Naive B cell (primary cell): ENCODE measurements around the gene EGFR. TPM values are rescaled to one million over a fixed set of nuclear protein-coding genes. Genes with fewer than 3 reads are reported as not detected.

ENCODE experiments used
- ATAC-seq, 2 donors: fragments of 150-1000 bp; cut with Tn5 transposase; 2 replicates each; pipeline ENCODE4 v1.10.0; 2021; ENCODE audit warnings: low read depth in 2 of 2, mild to moderate bottlenecking in 2 of 2, moderate library complexity in 2 of 2
- DNase-seq: peaks from one replicate; pipeline ENCODE4 v3.0.0; 2022
- H3K27ac Mint-ChIP-seq, 6 donors: one replicate each; pipeline ENCODE4 v1.8.0; 2020 to 2022; ENCODE audit warnings: mild to moderate bottlenecking in 6 of 6, mixed read lengths in 6 of 6, moderate library complexity in 5 of 6, inconsistent platforms in 2 of 6
- H3K27me3 Mint-ChIP-seq, 3 donors: one replicate each; pipeline ENCODE4 v1.8.0; 2021 to 2022; ENCODE audit warnings: mixed read lengths in 3 of 3, mild to moderate bottlenecking in 1 of 3
- H3K36me3 Mint-ChIP-seq, 2 donors: one replicate each; pipeline ENCODE4 v1.8.0; 2020 to 2022; ENCODE audit warnings: mixed read lengths in 2 of 2, inconsistent platforms in 1 of 2, mild to moderate bottlenecking in 1 of 2
- H3K4me1 Mint-ChIP-seq, 3 donors: one replicate each; pipeline ENCODE4 v1.8.0; 2020 to 2022; ENCODE audit warnings: mixed read lengths in 3 of 3, inconsistent platforms in 1 of 3, mild to moderate bottlenecking in 1 of 3, moderate library complexity in 1 of 3
- H3K4me3 Mint-ChIP-seq, 8 donors: one replicate each; pipeline ENCODE4 v1.8.0; 2020 to 2022; ENCODE audit warnings: mild to moderate bottlenecking in 8 of 8, mixed read lengths in 8 of 8, moderate library complexity in 8 of 8, inconsistent platforms in 2 of 8
- H3K9me3 Mint-ChIP-seq, 7 donors: one replicate each; pipeline ENCODE4 v1.8.0; 2020 to 2022; ENCODE audit warnings: mixed read lengths in 7 of 7, mild to moderate bottlenecking in 5 of 7, inconsistent platforms in 2 of 7, moderate library complexity in 1 of 7
- polyA plus RNA-seq, 6 donors: library from polyadenylated mRNA; unstranded; fragments of 300-500 nt; fragmentation: Illumina TruSeq; gene quantifications; one replicate each; pipeline ENCODE4 v1.2.3, GENCODE V29; 2021; ENCODE audit warnings: low read depth in 6 of 6

EGFR gene
- polyA plus RNA-seq, 6 donors from 2014 or later: not detected

- H3K4me3 Mint-ChIP-seq: no peak overlapping the region
- H3K9me3 Mint-ChIP-seq: peaks cover 4 to 30% (median 10%) of the 10 kb centered on the region in 7 donors
- H3K36me3 Mint-ChIP-seq: peaks cover 0 to 8% of the 10 kb centered on the region in 2 donors
- no peaks in the 10 kb centered on the region for H3K4me1 Mint-ChIP-seq
- DNase-seq (no peak), ATAC-seq (no peak)
- H3K27me3 Mint-ChIP-seq: peaks cover 0 to 20% (median 9%) of the 10 kb centered on the region in 3 donors
- H3K27ac Mint-ChIP-seq: no peak overlapping the region
Observed at GRCh38 chr7:55142919-55143600, 124.2 kb downstream of the EGFR start.

- H3K9me3 Mint-ChIP-seq: peaks cover 0 to 17% (median 2%) of the 10 kb centered on the region in 7 donors
- H3K4me1 Mint-ChIP-seq: no peaks in the 10 kb centered on the region
- ATAC-seq: no peak
- peaks cover 0 to 8% of the 10 kb centered on the region in 2 donors for H3K36me3 Mint-ChIP-seq
- H3K4me3 Mint-ChIP-seq: no peak overlapping the region
- H3K27ac Mint-ChIP-seq: no peak overlapping the region
- H3K27me3 Mint-ChIP-seq: peaks cover 0 to 20% (median 9%) of the 10 kb centered on the region in 3 donors
- no peak for DNase-seq
Observed at GRCh38 chr7:55144333-55145317, 125.8 kb downstream of the EGFR start.

DNA sequence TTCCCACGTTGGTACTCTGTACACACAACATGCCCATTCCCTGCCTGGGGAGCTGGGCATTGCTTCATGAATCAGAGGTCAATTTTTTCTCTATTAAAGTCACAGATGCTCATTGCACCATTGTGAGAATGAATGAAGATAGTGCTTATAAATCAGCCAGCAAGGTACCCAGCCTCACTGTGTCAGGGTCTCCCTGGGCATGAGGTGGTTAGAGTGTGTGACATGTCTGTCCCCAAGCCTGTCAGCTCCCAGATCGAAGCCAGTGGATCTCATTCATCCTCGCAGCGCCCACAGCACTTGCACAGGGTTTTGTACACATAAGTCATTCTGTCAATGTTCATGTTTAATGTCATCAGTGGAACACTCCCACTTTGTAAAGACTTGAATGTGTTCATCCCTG lies 126.8 kb downstream of the EGFR start:
- DNase-seq: no peak
- Mint-ChIP-seq H3K27ac (no peak overlapping the region), H3K27me3 (peaks cover 0 to 20% (median 9%) of the 10 kb centered on the region in 3 donors), H3K4me1 (no peaks in the 10 kb centered on the region), H3K36me3 (peaks cover 0 to 8% of the 10 kb centered on the region in 2 donors), H3K9me3 (peaks cover 0 to 17% (median 2%) of the 10 kb centered on the region in 7 donors), H3K4me3 (no peak overlapping the region)
- ATAC-seq: no peak

DNA sequence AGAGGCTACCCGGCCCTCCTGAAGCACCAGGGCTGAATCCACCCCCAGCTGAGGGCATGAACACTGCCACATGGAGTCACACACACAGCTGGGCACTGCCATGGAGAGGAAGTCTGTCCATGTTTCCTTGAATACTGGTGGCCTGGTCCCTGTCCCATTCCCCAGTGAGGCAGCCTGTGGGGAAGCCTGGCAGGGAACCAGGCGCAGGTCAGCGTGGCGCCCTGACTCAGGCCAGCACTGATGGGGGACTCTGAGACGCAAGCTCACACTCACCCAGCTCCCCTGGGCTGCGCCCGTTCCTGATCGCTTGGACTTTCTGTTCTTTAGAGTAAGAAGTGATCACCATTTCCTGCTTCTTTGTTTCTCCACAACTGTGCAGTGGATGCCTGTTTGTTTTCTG lies 128.3 kb downstream of the EGFR start:
- H3K36me3 Mint-ChIP-seq: peaks cover 0 to 8% of the 10 kb centered on the region in 2 donors

DNA sequence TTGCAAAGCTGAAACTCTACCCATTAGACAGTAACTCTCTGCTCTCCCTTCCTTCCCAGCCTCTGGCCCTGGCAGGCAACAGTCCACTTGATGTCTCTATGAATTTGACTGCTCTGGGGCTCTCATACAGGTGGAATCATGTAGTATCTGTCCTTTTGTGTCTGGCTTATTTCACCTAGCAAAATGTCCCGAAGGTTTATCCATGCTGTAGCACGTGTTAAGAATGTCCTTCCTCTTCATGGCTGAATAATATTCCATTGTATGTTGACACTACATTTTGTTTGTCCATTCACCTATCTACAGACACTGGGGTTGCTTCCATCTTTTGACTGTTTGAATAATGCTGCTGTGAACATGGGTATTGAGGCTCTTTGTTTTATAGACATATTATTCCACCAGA lies 128.9 kb downstream of the EGFR start:
- H3K4me3 Mint-ChIP-seq: peak overlapping the region in 1 of 8 donors; percentile 11
- peaks cover 0 to 8% of the 10 kb centered on the region in 2 donors for H3K36me3 Mint-ChIP-seq
- H3K4me1 Mint-ChIP-seq: no peaks in the 10 kb centered on the region
- ATAC-seq (no peak), DNase-seq (no peak)
- peaks cover 0 to 17% (median 2%) of the 10 kb centered on the region in 7 donors for H3K9me3 Mint-ChIP-seq
- peaks cover 0 to 20% (median 9%) of the 10 kb centered on the region in 3 donors for H3K27me3 Mint-ChIP-seq
- H3K27ac Mint-ChIP-seq: no peak overlapping the region

More for the DNA sequence above, 128.3 kb downstream of the EGFR start:
- H3K4me1 Mint-ChIP-seq: no peaks in the 10 kb centered on the region
- peaks cover 0 to 20% (median 9%) of the 10 kb centered on the region in 3 donors for H3K27me3 Mint-ChIP-seq
- no peak overlapping the region for H3K4me3 Mint-ChIP-seq
- H3K27ac Mint-ChIP-seq: no peak overlapping the region
- ATAC-seq (no peak), DNase-seq (no peak)
- peaks cover 0 to 17% (median 2%) of the 10 kb centered on the region in 7 donors for H3K9me3 Mint-ChIP-seq

DNA sequence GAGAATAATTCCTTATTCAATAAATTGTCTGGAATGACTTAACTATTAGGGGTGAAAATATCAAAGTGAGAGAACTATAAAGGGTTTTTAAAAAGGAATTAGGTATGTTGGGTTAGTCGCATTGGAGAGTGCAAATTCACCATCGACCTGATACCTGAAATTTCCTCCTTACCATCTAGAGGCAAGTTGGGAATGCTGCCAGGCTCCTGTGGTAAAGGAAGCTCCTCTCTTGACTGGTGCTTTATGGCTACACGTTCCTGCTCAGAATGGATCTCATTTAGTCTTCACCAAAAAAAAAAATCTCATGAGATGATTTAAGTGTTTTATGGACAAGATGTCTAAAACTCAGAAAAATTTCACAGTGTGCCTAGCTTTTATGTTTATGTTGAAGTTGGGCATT lies 129.8 kb downstream of the EGFR start:
- DNase-seq: no peak

DNA sequence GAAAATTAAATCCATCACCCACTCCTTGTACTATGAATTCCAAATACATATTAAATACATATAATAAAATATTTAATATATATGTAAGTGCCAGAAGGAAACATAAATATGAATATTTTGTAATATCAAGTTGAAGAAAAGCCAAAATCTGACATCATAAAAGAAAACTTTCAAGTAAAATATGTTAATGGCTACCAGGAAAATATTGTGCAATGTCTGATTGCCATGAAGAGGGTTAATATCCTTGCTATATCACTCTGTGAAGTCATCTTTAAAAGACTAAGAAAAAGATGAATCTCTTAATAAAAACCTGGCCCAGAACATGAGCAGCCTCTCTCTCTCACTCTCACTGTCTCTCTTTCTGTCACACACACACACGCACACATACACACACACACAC lies 130.2 kb downstream of the EGFR start:
- no peaks in the 10 kb centered on the region for H3K4me1 Mint-ChIP-seq
- H3K27me3 Mint-ChIP-seq: peaks cover 0 to 14% (median 9%) of the 10 kb centered on the region in 3 donors
- no peak for ATAC-seq
- no peak for DNase-seq
- H3K4me3 Mint-ChIP-seq: no peak overlapping the region
- H3K27ac Mint-ChIP-seq: no peak overlapping the region
- H3K9me3 Mint-ChIP-seq: peaks cover 0 to 17% (median 2%) of the 10 kb centered on the region in 7 donors
- H3K36me3 Mint-ChIP-seq: peaks cover 0 to 8% of the 10 kb centered on the region in 2 donors

More for the DNA sequence above, 129.8 kb downstream of the EGFR start:
- Mint-ChIP-seq H3K36me3 (peaks cover 0 to 8% of the 10 kb centered on the region in 2 donors), H3K4me3 (no peak overlapping the region), H3K27me3 (peaks cover 0 to 19% (median 9%) of the 10 kb centered on the region in 3 donors), H3K27ac (no peak overlapping the region), H3K9me3 (peaks cover 0 to 17% (median 2%) of the 10 kb centered on the region in 7 donors), H3K4me1 (no peaks in the 10 kb centered on the region)
- ATAC-seq: no peak

DNA sequence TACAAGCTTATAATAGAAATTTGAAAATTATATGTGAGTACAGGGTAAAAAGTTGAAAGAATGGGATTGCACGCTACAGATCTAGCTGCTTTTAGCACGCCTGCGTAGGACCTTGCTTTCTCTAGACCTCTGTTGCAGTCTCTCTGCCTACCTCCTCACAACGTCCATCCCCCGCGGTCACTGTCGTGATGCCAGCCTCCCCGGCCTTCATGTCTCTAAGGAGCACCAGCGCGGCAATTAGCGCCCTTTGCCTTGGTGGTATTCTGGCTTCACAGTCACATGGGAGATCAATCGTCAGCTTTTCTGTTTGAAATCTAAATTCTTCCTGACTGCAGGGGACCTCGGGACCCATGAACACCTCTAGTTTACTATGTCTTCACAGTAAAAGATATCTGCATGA lies 131.3 kb downstream of the EGFR start:
- ATAC-seq (no peak), DNase-seq (no peak)
- Mint-ChIP-seq H3K4me3 (no peak overlapping the region), H3K4me1 (no peaks in the 10 kb centered on the region), H3K27me3 (peaks cover 0 to 11% (median 4%) of the 10 kb centered on the region in 3 donors), H3K27ac (no peak overlapping the region), H3K36me3 (peaks cover 0 to 8% of the 10 kb centered on the region in 2 donors), H3K9me3 (peaks cover 0 to 14% (median 2%) of the 10 kb centered on the region in 7 donors)

- Mint-ChIP-seq H3K27me3 (peaks cover 0 to 4% (median 0%) of the 10 kb centered on the region in 3 donors), H3K4me1 (no peaks in the 10 kb centered on the region), H3K27ac (no peak overlapping the region), H3K36me3 (peaks cover 0 to 8% of the 10 kb centered on the region in 2 donors), H3K4me3 (no peak overlapping the region), H3K9me3 (peaks cover 0 to 12% (median 2%) of the 10 kb centered on the region in 7 donors)
- no peak for DNase-seq
- no peak for ATAC-seq
Observed at GRCh38 chr7:55150709-55151451, 132.1 kb downstream of the EGFR start.

DNA sequence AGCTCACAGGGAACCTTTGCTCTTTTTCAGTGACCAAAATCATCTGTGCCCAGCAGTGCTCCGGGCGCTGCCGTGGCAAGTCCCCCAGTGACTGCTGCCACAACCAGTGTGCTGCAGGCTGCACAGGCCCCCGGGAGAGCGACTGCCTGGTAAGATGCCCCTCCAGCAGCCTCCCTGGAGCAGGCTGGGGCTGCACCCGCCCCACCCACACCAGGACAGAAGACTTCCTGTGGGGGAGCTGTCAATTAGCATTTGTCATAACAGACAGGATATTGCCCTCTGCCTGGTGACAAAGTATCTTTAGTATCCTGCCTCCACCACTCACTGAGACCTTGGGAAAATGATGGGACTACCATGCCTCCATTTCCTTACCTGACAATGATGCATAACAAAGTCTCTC lies 133.7 kb downstream of the EGFR start:
- ATAC-seq (no peak), DNase-seq (no peak)
- H3K27ac Mint-ChIP-seq: no peak overlapping the region
- no peak overlapping the region for H3K4me3 Mint-ChIP-seq
- peaks cover 0 to 8% (median 0%) of the 10 kb centered on the region in 7 donors for H3K9me3 Mint-ChIP-seq
- peaks cover 0 to 4% (median 0%) of the 10 kb centered on the region in 3 donors for H3K27me3 Mint-ChIP-seq
- peaks cover 0 to 5% of the 10 kb centered on the region in 2 donors for H3K36me3 Mint-ChIP-seq
- no peaks in the 10 kb centered on the region for H3K4me1 Mint-ChIP-seq

DNA sequence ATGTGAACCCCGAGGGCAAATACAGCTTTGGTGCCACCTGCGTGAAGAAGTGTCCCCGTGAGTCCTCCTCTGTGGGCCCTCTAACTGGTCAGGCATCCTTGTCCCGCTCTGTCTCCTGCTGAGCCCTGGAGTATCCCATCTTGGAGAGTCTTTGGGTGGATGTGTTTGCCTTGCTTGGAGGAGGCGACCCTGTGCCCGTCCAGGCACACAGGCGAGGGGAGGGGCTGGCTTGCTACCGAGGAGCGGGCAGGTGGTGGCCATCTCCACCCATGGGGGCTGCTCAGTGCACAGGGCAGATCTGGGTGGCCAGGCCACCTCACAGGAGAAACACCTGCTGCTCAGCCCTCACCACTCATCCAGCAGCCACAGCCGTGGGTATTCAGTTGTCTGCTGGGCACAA lies 135.3 kb downstream of the EGFR start:
- no peak for ATAC-seq
- Mint-ChIP-seq H3K9me3 (peaks cover 0 to 4% (median 0%) of the 10 kb centered on the region in 7 donors), H3K36me3 (no peaks in the 10 kb centered on the region), H3K4me3 (no peak overlapping the region), H3K4me1 (no peaks in the 10 kb centered on the region), H3K27me3 (peaks cover 0 to 6% (median 0%) of the 10 kb centered on the region in 3 donors), H3K27ac (no peak overlapping the region)
- DNase-seq: no peak

- no peaks in the 10 kb centered on the region for H3K36me3 Mint-ChIP-seq
- no peak for ATAC-seq
- H3K4me1 Mint-ChIP-seq: no peaks in the 10 kb centered on the region
- no peak overlapping the region for H3K27ac Mint-ChIP-seq
- peaks cover 0 to 6% (median 0%) of the 10 kb centered on the region in 3 donors for H3K27me3 Mint-ChIP-seq
- DNase-seq: no peak
- no peak overlapping the region for H3K4me3 Mint-ChIP-seq
- H3K9me3 Mint-ChIP-seq: peaks cover 0 to 4% (median 0%) of the 10 kb centered on the region in 7 donors
Observed at GRCh38 chr7:55155351-55156117, 136.7 kb downstream of the EGFR start.
